HL-60/S4 treated with retinoic acid at 250 ng/mL for 4 days and 3 days (cell line): ENCODE measurements around the gene RNF2.
"Not testable (repeated sequence)": the region's sequence is repeated elsewhere in the genome, so short reads cannot be mapped to it uniquely, and the experiment has no call there.

Experiments used
- in situ Hi-C: fragments of 300-500 bp; cut with MboI; formaldehyde crosslinking; loops from 2 replicates; pipeline ENCODE4 v1.7.0; 2022; ENCODE audit warnings: low sequenced_read_pairs

The RNF2 gene

DNA sequence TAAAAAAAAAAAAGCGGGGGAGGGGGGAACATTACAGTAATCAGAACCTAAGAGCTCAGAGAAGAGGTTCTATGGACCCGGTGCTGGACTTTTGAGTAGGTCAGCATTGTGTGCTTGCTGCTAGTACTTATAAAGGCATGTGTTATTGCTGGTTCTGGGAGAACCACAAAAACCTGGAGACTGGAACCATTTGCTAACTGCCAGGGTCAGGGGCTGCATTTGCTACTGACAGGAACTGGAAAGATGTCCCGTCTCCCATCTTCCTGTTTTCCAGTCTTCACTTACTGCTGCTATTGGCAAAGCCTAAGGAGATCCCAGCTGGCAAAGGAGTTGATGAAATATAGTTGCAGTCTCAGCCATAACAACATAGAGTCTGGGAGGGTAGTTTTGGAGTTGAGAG is 4.3 kb downstream of the RNF2 start:
- in situ Hi-C loops = no loop called here

- in situ Hi-C loops = no loop called here
These were observed 5.6 kb downstream of the RNF2 start for GRCh38 chr1:185050823-185051451.

DNA sequence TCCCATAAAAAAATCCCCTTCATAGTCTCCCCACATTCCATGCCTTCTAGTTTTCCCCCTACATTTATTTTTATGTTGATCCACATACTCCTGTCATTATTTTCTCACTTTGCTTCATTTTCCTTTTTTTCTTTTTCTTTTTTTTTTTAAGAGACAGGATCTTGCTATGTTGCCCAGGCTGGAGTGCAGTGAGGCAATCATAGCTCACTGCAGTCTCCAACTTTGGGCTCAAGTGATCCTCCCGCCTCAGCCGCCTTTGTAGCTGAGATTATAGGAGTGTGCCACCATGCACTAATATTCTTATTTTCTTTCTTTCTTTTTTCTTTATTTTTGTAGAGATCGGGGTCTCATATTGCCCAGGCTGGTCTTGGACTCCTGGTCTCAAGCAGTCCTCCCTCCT is 7.8 kb downstream of the RNF2 start:
- in situ Hi-C loops = no loop called here

DNA sequence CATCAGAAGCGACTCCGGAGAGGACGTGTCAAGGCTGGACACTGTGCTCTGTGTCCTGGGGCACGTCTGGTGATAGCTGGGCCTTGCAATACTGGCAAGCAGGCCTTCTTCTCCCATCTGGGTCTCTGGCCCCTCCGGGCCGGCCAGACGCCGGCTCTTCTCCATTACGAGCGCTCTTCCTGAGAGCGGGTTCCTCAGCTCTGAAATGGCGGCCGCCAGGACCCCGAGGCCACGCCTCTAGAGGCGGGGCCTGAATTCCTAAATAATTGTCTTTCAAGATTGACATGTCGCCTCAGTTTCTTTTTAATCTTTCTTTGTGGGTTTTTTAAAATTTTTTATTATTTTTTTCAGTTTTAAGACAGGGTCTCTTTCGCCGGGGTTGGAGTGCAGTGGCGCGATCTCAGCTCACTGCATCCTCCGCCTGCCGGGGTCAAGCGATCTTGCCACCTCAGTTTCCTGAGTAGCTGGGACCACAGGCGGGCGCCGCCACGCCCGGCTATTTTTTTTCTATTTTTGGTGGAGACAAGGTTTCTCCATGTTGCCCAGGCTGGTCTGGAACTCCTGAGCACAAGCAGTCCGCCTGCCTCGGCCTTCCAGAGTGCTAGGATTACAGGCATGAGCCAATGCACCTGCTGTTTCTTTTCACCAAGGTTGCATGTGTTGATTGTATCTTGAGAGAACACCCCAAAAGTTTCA is 9.2 kb downstream of the RNF2 start:
- in situ Hi-C loops = no loop called here

DNA sequence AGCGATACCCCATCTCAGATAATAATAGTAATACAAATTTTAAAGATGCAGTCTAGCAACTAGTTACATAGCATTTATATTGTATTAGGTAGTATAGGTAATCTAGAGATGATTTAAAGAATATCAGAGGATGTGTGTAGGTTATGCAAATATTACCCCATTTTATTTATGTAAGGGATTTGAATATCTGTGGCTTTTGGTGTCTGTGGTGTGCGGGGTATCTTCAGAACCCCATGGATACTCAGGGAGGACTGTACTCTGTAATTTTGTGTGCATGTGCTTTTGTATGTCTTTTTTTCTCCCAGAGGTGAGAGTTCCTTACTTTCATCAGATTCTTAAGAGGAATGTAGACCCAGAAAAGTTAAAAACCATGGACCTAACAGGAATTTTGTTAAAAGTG is 12.8 kb downstream of the RNF2 start:
- in situ Hi-C loops = no loop called here

GRCh38 chr1:185058876-185059275 is 13.5 kb downstream of the RNF2 start:
- in situ Hi-C loops = no loop called here

DNA sequence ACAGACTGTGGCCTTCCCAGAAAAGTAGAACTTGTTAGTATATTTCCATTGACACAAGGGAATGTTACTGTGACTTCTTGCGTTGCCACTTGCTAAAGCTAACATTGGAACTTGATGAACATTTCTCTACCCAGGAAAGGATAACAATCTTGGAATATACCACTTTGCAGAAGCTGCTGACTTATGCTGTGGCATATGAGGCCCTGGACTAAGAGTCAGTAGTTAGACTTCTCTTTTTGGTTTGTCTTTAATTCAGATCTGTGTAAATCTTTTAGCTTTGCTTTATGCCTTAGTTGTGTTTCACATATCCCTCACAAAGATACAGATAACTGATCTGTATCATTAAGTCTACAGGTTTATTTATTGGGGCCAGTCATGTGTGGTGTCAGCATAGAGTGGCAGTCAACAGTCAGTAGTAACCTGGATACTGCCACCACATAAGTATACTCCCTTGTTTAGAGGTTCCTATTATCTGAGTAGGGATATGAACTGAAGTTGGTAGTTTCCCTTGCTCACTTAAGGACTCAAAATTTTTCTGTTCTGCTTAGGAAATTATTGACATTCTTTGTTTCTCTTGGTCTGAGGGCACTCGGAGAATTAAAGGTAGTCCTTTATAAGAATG is 14.7 kb downstream of the RNF2 start:
- in situ Hi-C loops = no loop called here

DNA sequence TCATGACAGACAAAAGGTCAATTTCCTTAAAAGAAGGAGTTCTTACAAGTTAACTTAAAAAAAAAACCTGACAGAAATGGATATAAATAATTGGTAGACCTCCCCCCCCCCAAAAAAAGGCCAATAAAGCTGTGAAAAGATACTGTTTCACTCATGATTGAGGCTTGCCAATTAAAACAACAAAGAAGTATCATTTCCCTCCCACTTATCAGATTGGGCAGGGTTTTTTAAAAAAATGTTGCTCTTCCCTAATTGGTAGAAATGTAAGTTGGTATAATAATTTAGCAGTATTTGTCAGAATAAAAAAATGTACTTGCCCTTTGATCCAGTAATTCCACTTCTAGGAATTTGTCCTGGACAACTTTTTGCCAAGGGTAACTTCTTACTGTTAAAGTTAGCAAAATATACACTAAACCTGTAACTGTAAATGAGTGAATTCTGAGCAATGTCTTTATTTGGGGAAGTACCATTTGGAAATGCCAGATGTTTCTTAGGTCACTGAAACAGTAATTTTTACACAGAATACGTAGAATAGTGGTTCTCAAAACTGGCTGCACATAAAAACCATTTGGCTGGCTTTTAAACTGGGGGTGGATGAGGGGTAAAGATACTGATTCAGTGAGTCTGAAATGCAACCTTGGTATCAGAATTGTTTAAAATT is 17.5 kb downstream of the RNF2 start:
- in situ Hi-C loops = no loop called here

DNA sequence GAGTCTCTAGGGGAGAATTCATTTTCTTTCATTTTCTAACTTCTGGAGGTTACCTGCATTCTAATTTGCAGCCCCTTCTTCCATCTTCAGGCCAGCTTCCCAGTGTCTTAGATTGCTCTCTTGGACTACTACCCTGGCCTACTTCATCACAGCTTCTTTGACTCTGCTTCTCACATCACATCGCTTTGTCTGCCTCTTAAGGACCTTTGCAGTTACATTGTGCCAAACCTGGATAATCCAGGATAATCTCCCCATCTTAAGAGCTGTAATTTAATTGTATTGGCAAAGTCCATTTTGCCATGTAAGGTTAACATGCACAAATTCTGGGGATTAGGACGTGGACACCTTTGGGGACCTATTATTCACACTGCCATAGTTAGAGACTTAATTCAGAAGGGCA is 18.4 kb downstream of the RNF2 start:
- in situ Hi-C loops = no loop called here

- in situ Hi-C loops = not testable (repeated sequence)
These were observed 19.6 kb downstream of the RNF2 start for GRCh38 chr1:185065006-185065405.

GRCh38 chr1:185066181-185066580 is 20.8 kb downstream of the RNF2 start:
- in situ Hi-C loops = no loop called here

- in situ Hi-C loops = no loop called here
These were observed 23.0 kb downstream of the RNF2 start for GRCh38 chr1:185068341-185068740.

DNA sequence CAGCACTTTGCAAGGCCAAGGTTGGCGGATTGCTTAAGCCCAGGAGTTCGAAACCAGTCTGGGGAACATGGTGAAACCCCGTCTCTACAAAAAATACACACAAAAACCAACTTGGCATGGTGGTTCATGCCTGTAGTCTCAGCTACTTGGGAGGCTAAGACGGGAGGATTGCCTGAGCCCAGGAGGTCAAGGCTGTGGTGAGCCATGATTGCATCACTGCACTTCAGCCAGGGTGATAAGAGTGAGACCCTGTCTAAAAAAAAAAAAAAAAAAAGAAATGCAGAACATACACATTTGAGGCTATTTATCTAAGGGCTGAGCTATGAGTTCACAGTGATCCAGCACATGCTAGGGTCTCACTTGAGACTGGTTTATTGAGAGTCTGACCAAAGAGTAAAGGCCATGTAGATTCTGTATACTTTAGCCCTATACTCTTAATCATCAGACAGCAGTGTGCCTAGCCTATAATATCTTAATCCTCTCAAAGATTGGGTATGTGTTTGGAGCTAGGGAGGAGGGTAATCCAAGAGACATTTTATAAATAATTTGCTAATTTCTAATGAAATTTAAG is 23.9 kb downstream of the RNF2 start:
- in situ Hi-C loops = no loop called here

- in situ Hi-C loops = no loop called here
These were observed 24.7 kb downstream of the RNF2 start for GRCh38 chr1:185070051-185070450.

DNA sequence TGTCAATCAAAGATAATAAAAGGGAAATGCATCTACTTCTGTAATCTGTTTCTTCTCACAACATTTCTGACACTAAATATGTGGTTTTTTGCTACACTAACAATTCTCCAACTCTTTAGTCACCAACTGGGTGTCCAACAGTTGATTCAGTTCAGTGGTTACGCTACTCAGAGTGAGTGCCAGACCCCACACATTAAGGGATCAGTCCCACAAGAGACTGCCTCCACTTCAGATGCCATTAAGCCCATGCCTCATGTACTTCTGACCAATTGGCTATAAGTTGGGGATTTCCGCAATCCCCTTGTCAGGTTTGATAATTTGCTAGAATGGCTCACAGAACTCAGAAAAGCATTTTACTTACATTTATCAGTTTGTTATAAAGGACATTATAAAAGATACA is 28.4 kb downstream of the RNF2 start:
- in situ Hi-C loops = no loop called here

GRCh38 chr1:185074307-185074706 is 28.9 kb downstream of the RNF2 start:
- in situ Hi-C loops = no loop called here

DNA sequence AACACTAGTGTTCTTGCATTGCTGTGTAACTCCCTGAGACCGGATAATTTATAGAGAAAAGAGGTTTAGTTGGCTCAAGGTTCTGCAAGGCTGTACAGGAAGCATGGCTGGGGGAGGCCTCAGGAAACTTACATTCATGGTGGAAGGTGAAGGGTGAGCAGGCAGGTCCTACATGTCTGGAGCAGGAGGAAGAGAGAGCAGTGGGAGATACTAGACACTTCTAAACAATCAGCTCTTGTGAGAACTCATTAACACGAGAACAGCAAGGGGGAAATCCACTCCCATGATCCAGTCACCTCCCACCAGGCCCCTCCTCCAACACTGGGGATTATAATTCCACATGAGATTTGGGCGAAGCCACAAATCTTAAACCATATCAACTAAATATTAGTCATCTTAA is 30.1 kb downstream of the RNF2 start:
- in situ Hi-C loops = no loop called here

DNA sequence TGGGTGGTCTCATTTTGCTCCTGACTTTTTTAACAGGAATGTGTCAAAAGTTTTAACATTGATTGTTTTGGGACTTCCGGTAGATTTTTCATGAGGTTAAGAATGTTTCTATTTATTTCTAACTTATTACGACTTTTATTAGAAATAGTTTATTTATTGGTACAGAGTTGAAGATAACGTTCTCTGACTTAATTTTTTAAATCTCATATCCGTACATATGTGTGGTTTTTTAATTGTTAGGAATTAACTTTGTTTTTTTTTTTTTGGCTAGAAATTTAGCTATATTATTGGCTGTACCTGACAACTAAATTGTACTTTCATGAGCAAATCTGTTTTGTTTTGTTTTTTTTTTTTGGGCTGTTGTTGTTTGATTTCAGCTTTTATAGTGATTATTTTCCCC is 32.0 kb downstream of the RNF2 start:
- in situ Hi-C loops = no loop called here

DNA sequence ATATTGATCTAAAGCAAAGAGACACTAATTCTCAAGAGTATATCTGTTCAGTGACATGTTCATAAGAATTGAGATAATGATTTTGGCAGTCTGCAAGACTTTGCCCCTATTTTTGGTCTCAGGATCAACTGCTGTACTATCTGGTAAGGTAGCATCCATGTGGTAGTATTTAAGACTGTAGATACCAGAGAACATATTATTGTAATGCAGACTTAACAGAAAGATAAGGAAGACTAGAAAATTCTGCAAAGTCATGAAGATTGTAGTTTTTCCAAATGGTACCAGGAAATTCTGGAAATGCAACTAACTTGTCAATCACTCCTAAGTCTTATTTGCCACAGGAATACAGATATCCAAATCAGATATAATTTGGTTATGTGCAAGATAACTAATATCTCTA is 35.1 kb downstream of the RNF2 start:
- in situ Hi-C loops = no loop called here

DNA sequence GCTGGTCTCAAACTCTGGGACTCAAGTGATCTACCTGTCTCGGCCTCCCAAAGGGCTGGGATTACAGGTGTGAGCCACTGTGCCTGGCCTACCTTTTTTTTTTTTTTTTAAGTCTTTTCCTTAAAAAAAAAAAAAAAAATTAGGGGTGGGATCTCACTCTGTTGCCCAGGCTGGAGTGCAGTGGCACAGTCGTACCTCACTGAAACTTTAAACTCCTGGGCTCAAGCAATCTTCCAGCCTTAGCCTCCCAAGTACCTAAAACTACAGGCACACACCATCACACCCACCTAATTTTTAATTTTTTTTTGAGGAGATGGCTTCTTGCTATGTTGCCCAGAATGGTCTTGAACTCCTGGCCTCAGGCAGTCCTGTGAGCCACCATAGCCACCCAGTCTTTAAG is 38.5 kb downstream of the RNF2 start:
- in situ Hi-C loops = no loop called here

DNA sequence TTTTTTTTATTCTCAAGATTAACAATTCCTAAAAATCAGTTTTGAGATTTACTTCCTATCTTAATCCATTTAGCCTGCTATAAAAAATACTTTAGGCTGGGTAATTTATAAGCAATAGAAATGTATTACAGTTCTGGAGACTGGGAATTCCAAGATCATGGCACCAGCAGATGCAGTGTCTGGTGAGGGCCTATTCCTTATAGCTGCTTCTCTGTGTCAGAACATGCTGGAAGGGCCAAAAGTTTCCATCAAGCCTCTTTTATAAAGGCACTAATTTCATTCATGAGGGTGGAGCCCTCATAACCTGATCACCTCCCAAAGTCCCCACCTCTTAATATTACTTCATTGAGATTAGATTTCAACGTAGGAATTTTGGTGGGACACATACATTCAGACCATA is 41.7 kb downstream of the RNF2 start:
- in situ Hi-C loops = no loop called here

- in situ Hi-C loops = no loop called here
These were observed 42.4 kb downstream of the RNF2 start for GRCh38 chr1:185087746-185088145.
